B cell (primary cell): ENCODE data around the gene SSBP2.

Experiments
- EZH2 ChIP-seq: IDR thresholded peaks from 2 replicates; pipeline ENCODE4 v1.6.1; 2012; ENCODE audit warnings: borderline replicate concordance, low read depth, mild to moderate bottlenecking, moderate library complexity, low read length; ENCODE audit not compliant: insufficient read depth, poor library complexity, severe bottlenecking
- TF ChIP-seq, protein P1 (sequence below): fragments of 200-600 bp; IDR thresholded peaks from one replicate; pipeline ENCODE4 v1.8.0; 2022; ENCODE audit warnings: antibody characterized with exemption, mild to moderate bottlenecking

DNA sequence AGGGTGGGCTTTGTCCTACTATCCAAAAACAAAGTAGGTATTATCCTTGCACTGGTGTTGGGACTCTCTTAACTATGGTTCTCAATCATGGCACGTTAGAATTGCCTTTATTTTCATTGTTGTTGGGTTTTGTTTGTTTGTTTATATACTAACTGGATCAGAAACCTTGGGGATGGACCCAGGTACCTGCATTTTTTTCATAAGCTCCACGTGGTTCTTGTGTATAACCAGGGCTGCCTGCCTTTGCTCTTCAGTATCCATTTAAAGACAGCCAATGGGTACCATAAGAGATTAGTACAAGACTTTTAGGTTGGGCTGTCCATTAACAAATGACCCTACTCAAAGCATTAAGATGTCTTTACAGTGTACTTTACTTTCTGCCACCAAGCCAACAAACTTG is 2.5 kb upstream of the SSBP2 start:
- TF ChIP-seq, protein P1, sequence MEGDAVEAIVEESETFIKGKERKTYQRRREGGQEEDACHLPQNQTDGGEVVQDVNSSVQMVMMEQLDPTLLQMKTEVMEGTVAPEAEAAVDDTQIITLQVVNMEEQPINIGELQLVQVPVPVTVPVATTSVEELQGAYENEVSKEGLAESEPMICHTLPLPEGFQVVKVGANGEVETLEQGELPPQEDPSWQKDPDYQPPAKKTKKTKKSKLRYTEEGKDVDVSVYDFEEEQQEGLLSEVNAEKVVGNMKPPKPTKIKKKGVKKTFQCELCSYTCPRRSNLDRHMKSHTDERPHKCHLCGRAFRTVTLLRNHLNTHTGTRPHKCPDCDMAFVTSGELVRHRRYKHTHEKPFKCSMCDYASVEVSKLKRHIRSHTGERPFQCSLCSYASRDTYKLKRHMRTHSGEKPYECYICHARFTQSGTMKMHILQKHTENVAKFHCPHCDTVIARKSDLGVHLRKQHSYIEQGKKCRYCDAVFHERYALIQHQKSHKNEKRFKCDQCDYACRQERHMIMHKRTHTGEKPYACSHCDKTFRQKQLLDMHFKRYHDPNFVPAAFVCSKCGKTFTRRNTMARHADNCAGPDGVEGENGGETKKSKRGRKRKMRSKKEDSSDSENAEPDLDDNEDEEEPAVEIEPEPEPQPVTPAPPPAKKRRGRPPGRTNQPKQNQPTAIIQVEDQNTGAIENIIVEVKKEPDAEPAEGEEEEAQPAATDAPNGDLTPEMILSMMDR = no peak
- TF ChIP-seq EZH2 = no peak
